ENCODE measurements around the gene AP2A1. TPM values are rescaled to one million over a fixed set of nuclear protein-coding genes. Genes with fewer than 3 reads are reported as not detected.

Gene AP2A1
- total and polyA plus RNA-seq, 10 of the 15 experiments (the other 5 are each of a cell fraction or from before 2014, with no cell fraction given), result 0.68 to 78.8 (median 33.8) TPM

DNA sequence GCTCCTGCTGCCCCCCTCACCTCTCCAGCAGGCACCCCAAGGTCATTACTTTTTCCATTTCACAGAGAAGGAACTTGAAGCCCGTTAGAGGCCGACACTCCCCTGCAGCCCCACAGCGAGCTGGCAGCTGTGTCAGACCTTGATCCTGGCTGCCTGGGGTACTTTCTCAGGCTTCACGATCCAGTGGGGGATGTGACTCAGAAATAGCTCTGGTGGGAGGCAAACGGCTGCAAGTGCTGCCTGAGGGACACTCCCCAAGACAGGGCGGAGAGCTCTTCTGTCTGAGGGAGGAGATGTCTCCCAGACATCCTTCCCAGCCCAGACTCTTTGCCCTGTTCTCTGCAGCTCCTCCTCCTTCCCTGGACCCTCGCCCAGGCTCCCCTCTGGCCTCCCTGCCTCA lies 8.5 kb upstream of the AP2A1 start:
- DNase-seq (ENCODE audit: low read depth, low spot score) (no peak), FAIRE-seq (no peak), ATAC-seq (no peak)
- H3K36me3 ChIP-seq (ENCODE audit: control insufficient read depth in 2 of 2, insufficient read depth in 2 of 2, low read length in 1 of 2), result no peaks in the 10 kb centered on the region
- no peak overlapping the region for H3K4me2 ChIP-seq (ENCODE audit: control insufficient read depth, insufficient read depth)
- no peaks in the 10 kb centered on the region for H3K4me1 ChIP-seq (ENCODE audit: control insufficient read depth, insufficient read depth, low read length)
- ChIA-PET POLR2A (interaction anchor here (1.1 kb wide), 1 partner anchor 8 kb away, joined by 3 read pairs; the partner anchor contains the start of gene AP2A1), RAD21 (ENCODE audit: unreplicated experiment) (no interaction called here), SMC1A (ENCODE audit: uncharacterized antibody, unreplicated experiment) (no interaction called here), CTCF (no interaction called here)
- no peaks in the 10 kb centered on the region for H3K79me2 ChIP-seq (ENCODE audit: control insufficient read depth, insufficient read depth, low read length)
- H3K27me3 ChIP-seq (replicated peaks in 1 of 2; ENCODE audit: control insufficient read depth in 2 of 2, insufficient read depth in 2 of 2, low read length in 1 of 2), result no peaks in the 10 kb centered on the region; a peak in 1 of 4 replicates
- WGBS (ENCODE audit: insufficient coverage, insufficient replicate concordance, low lambda C conversion rate, missing lambda C conversion rate), result 26% methylated on average over 7 of the region's 7 CpGs
- intact Hi-C loops (cut with micrococcal nuclease; ENCODE audit: unreplicated experiment), result no loop called here
- no peak overlapping the region for H3K27ac ChIP-seq (ENCODE audit: control insufficient read depth, insufficient read depth)
- no peak overlapping the region for H3K4me3 ChIP-seq
- no peak overlapping the region for H2AFZ ChIP-seq (ENCODE audit: control insufficient read depth, low read depth, low read length)
- H3K9ac ChIP-seq (ENCODE audit: control insufficient read depth, insufficient read depth, low read length), result no peak overlapping the region
- H4K20me1 ChIP-seq (ENCODE audit: control insufficient read depth, insufficient read depth), result no peaks in the 10 kb centered on the region
- no TSS peak for BruUV-seq (replicated peaks)
- TF ChIP-seq, protein P1, sequence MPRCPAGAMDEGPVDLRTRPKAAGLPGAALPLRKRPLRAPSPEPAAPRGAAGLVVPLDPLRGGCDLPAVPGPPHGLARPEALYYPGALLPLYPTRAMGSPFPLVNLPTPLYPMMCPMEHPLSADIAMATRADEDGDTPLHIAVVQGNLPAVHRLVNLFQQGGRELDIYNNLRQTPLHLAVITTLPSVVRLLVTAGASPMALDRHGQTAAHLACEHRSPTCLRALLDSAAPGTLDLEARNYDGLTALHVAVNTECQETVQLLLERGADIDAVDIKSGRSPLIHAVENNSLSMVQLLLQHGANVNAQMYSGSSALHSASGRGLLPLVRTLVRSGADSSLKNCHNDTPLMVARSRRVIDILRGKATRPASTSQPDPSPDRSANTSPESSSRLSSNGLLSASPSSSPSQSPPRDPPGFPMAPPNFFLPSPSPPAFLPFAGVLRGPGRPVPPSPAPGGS (IDR thresholded peaks at IDR 0.05; ENCODE audit: borderline replicate concordance, insufficient read depth, low read depth, low read length, poor library complexity, severe bottlenecking), result no peak
- TF ChIP-seq SPI1 (IDR thresholded peaks at IDR 0.05; ENCODE audit: borderline replicate concordance, insufficient read depth, low read depth, low read length) (no peak), GABPA (IDR thresholded peaks at IDR 0.05; ENCODE audit: low read depth) (no peak), BHLHE40 (IDR thresholded peaks at IDR 0.05; ENCODE audit: borderline replicate concordance in 1 of 2, low read depth in 2 of 2, low read length in 1 of 2) (no peak), ZNF384 (IDR thresholded peaks at IDR 0.05; ENCODE audit: borderline replicate concordance, low read depth, low read length) (no peak), BRCA1 (IDR thresholded peaks at IDR 0.05; ENCODE audit: low read depth, low read length) (no peak), NR2F1 (conservative IDR thresholded peaks at IDR 0.05) (no peak), NFIC (IDR thresholded peaks at IDR 0.05; ENCODE audit: low read depth, low read length) (no peak), NR2C2 (IDR thresholded peaks at IDR 0.05; ENCODE audit: borderline replicate concordance, control insufficient read depth, insufficient read length, low read depth) (no peak)
- TF ChIP-seq, protein P2, sequence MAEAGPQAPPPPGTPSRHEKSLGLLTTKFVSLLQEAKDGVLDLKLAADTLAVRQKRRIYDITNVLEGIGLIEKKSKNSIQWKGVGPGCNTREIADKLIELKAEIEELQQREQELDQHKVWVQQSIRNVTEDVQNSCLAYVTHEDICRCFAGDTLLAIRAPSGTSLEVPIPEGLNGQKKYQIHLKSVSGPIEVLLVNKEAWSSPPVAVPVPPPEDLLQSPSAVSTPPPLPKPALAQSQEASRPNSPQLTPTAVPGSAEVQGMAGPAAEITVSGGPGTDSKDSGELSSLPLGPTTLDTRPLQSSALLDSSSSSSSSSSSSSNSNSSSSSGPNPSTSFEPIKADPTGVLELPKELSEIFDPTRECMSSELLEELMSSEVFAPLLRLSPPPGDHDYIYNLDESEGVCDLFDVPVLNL (IDR thresholded peaks at IDR 0.05; ENCODE audit: low read depth, low read length), result no peak
- TF ChIP-seq, protein P3, sequence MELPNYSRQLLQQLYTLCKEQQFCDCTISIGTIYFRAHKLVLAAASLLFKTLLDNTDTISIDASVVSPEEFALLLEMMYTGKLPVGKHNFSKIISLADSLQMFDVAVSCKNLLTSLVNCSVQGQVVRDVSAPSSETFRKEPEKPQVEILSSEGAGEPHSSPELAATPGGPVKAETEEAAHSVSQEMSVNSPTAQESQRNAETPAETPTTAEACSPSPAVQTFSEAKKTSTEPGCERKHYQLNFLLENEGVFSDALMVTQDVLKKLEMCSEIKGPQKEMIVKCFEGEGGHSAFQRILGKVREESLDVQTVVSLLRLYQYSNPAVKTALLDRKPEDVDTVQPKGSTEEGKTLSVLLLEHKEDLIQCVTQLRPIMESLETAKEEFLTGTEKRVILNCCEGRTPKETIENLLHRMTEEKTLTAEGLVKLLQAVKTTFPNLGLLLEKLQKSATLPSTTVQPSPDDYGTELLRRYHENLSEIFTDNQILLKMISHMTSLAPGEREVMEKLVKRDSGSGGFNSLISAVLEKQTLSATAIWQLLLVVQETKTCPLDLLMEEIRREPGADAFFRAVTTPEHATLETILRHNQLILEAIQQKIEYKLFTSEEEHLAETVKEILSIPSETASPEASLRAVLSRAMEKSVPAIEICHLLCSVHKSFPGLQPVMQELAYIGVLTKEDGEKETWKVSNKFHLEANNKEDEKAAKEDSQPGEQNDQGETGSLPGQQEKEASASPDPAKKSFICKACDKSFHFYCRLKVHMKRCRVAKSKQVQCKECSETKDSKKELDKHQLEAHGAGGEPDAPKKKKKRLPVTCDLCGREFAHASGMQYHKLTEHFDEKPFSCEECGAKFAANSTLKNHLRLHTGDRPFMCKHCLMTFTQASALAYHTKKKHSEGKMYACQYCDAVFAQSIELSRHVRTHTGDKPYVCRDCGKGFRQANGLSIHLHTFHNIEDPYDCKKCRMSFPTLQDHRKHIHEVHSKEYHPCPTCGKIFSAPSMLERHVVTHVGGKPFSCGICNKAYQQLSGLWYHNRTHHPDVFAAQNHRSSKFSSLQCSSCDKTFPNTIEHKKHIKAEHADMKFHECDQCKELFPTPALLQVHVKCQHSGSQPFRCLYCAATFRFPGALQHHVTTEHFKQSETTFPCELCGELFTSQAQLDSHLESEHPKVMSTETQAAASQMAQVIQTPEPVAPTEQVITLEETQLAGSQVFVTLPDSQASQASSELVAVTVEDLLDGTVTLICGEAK (IDR thresholded peaks at IDR 0.05; ENCODE audit: borderline replicate concordance), result no peak
- in situ Hi-C loops (cut with MboI), result no loop called here
- peaks cover 4% of the 10 kb centered on the region; the same call in 2 of the 3 replicates for H3K9me3 ChIP-seq (replicated peaks; ENCODE audit: control insufficient read depth, insufficient read depth, low read length)

Measured in GM12878 (cell line).